ENCODE data around the gene SLC39A1. TPM values are rescaled to one million over a fixed set of nuclear protein-coding genes. Genes with fewer than 3 reads are reported as not detected.

The SLC39A1 gene
- total and polyA plus RNA-seq, 7 donors: 25.7 to 97.5 (median 72.4) TPM

- Histone ChIP-seq H3K9me3 (no peaks in the 10 kb centered on the region), H3K27me3 (no peaks in the 10 kb centered on the region), H3K4me3 (no peak overlapping the region), H3K36me3 (peaks cover 11 to 47% (median 20%) of the 10 kb centered on the region in 4 donors), H3K27ac (peak overlapping the region in 1 of 4 donors; percentile 30), H3K4me1 (peaks cover 0 to 27% (median 26%) of the 10 kb centered on the region in 4 donors)
- DNase-seq: no peak
- TF ChIP-seq CTCF (IDR thresholded peaks at IDR 0.05) (no peak), POLR2A (IDR thresholded peaks at IDR 0.05) (no peak), POLR2AphosphoS5 (IDR thresholded peaks at IDR 0.05) (no peak), EP300 (IDR thresholded peaks at IDR 0.05) (no peak)
- 94 to 97% methylated on average over 11 of the region's 11 CpGs for WGBS, 2 donors
- intact Hi-C loops (cut with DNase I): no loop called here
These were observed 32.3 kb upstream of the SLC39A1 start for GRCh38 chr1:153995640-153996039.

- no peak overlapping the region for H3K4me3 ChIP-seq
- TF ChIP-seq EP300 (IDR thresholded peaks at IDR 0.05) (no peak), POLR2AphosphoS5 (IDR thresholded peaks at IDR 0.05) (peak in 1 of 4 donors; percentile 8)
- peak overlapping the region in 1 of 4 donors; percentile 30 for H3K27ac ChIP-seq
- peaks cover 0 to 29% (median 27%) of the 10 kb centered on the region in 4 donors for H3K4me1 ChIP-seq
- 81 to 97% methylated on average over 3 of the region's 3 CpGs for WGBS, 2 donors
- DNase-seq: no peak
- no peaks in the 10 kb centered on the region for H3K9me3 ChIP-seq
- H3K27me3 ChIP-seq: no peaks in the 10 kb centered on the region
- H3K36me3 ChIP-seq: peaks cover 11 to 47% (median 20%) of the 10 kb centered on the region in 4 donors
- intact Hi-C loops (cut with DNase I): no loop called here
These were observed 31.9 kb upstream of the SLC39A1 start for GRCh38 chr1:153995202-153995601.

- no peak for DNase-seq
- Histone ChIP-seq H3K4me1 (peaks cover 0 to 38% (median 37%) of the 10 kb centered on the region in 4 donors), H3K9me3 (no peaks in the 10 kb centered on the region), H3K27me3 (no peaks in the 10 kb centered on the region), H3K36me3 (peaks cover 11 to 47% (median 20%) of the 10 kb centered on the region in 4 donors), H3K27ac (peak overlapping the region; percentile 90 to 95 (median 92)), H3K4me3 (peak overlapping the region; percentile 72 to 96 (median 80))
- TF ChIP-seq POLR2A (IDR thresholded peaks at IDR 0.05): no peak
- no peak for TF ChIP-seq POLR2AphosphoS5 (IDR thresholded peaks at IDR 0.05)
- no peak for TF ChIP-seq EP300 (IDR thresholded peaks at IDR 0.05)
- TF ChIP-seq CTCF (IDR thresholded peaks at IDR 0.05): no peak
- 76 to 77% methylated on average over 2 of the region's 2 CpGs for WGBS, 2 donors
- intact Hi-C loops (cut with DNase I): loop anchor here (2.0 kb wide), 1 partner anchor 69 kb away; the partner anchor contains the start of gene GATAD2B
These were observed 28.5 kb upstream of the SLC39A1 start for GRCh38 chr1:153991806-153992205.

- intact Hi-C loops (cut with DNase I): loop anchor here (2.0 kb wide), 1 partner anchor 68 kb away; the partner anchor contains the start of gene GATAD2B
- no peaks in the 10 kb centered on the region for H3K27me3 ChIP-seq
- peak overlapping the region; percentile 72 to 96 (median 80) for H3K4me3 ChIP-seq
- TF ChIP-seq POLR2AphosphoS5 (IDR thresholded peaks at IDR 0.05) (no peak), CTCF (IDR thresholded peaks at IDR 0.05) (no peak), POLR2A (IDR thresholded peaks at IDR 0.05) (no peak), EP300 (IDR thresholded peaks at IDR 0.05) (no peak)
- no peaks in the 10 kb centered on the region for H3K9me3 ChIP-seq
- peaks cover 11 to 47% (median 20%) of the 10 kb centered on the region in 4 donors for H3K36me3 ChIP-seq
- H3K4me1 ChIP-seq: peaks cover 0 to 43% (median 39%) of the 10 kb centered on the region in 4 donors
- H3K27ac ChIP-seq: peak overlapping the region; percentile 90 to 95 (median 92)
- 1 to 11% methylated on average over 9 of the region's 9 CpGs for WGBS, 2 donors
- DNase-seq: no peak
These were observed 27.9 kb upstream of the SLC39A1 start for GRCh38 chr1:153991151-153991630.

GRCh38 chr1:153990468-153991150, 27.3 kb upstream of the SLC39A1 start, which contains the start of gene RPS27:
RPS27 (plus strand) TSS chr1:153990762; CDS start chr1:153990797, 35 bp downstream.
- TF ChIP-seq EP300 (IDR thresholded peaks at IDR 0.05): peak in 2 of 4 donors; percentile 63 to 75
- peak; percentile 100 for TF ChIP-seq POLR2AphosphoS5 (IDR thresholded peaks at IDR 0.05)
- no peak for TF ChIP-seq CTCF (IDR thresholded peaks at IDR 0.05)
- peak; percentile 99 to 100 for TF ChIP-seq POLR2A (IDR thresholded peaks at IDR 0.05)
- WGBS, 2 donors: 0 to 1% methylated on average over 36 of the region's 36 CpGs
- H3K27me3 ChIP-seq: no peaks in the 10 kb centered on the region
- H3K4me3 ChIP-seq: peak within 1 kb of the TSS; percentile 72 to 96 (median 80)
- H3K4me1 ChIP-seq: peaks cover 0 to 45% (median 40%) of the 10 kb centered on the region in 4 donors
- DNase-seq: peak; percentile 98
- no peaks in the 10 kb centered on the region for H3K9me3 ChIP-seq
- peak within 1 kb of the TSS; percentile 90 to 95 (median 92) for H3K27ac ChIP-seq
- intact Hi-C loops (cut with DNase I): loop anchor here (2.0 kb wide), 1 partner anchor 68 kb away; the partner anchor contains the start of gene GATAD2B
- H3K36me3 ChIP-seq: peaks cover 11 to 42% (median 19%) of the 10 kb centered on the region in 4 donors

All from sigmoid colon (tissue), 7 donors.